Fibroblast of lung (primary cell): ENCODE results near the gene CACNA2D3. TPM values are rescaled to one million over a fixed set of nuclear protein-coding genes. Genes with fewer than 3 reads are reported as not detected.

Experiments
- DNase-seq, 2 donors: peaks; one replicate each; pipeline versions ENCODE4 v3.0.0 to v3.0.0-alpha.2; 2010; ENCODE audit warnings: low read depth in 2 of 2
- H2AFZ ChIP-seq: 2 replicates; pipeline ENCODE4 v1.5.1; 2012; ENCODE audit warnings: low read length, control low read depth, inconsistent platforms
- H3K27ac ChIP-seq: 2 replicates; pipeline ENCODE4 v1.5.1; 2011; ENCODE audit warnings: low read length, control low read depth; ENCODE audit not compliant: insufficient read depth
- H3K27me3 ChIP-seq: 2 replicates; pipeline ENCODE4 v1.5.1; 2011; ENCODE audit warnings: mild to moderate bottlenecking, low read length; ENCODE audit not compliant: control insufficient read depth, insufficient read depth
- H3K36me3 ChIP-seq: 2 replicates; pipeline ENCODE4 v1.5.1; 2011; ENCODE audit warnings: low read length; ENCODE audit not compliant: control insufficient read depth, insufficient read depth
- H3K4me1 ChIP-seq: 2 replicates; pipeline ENCODE4 v1.5.1; 2011; ENCODE audit warnings: low read length; ENCODE audit not compliant: control insufficient read depth, insufficient read depth; ENCODE audit errors: extremely low read depth
- H3K4me2 ChIP-seq: 2 replicates; pipeline ENCODE4 v1.5.1; 2011; ENCODE audit warnings: low read length, control low read depth; ENCODE audit not compliant: insufficient read depth; ENCODE audit errors: extremely low read depth
- H3K4me3 ChIP-seq, 4 experiments: fragments of 200-600 bp in 1 of 4; sonication (generic) in 1 of 4; replicated peaks in 1 of 4; 2 replicates each; pipeline ENCODE4 v1.5.1; 2011 to 2016; ENCODE audit warnings: low read length in 4 of 4, low read depth in 3 of 4, mild to moderate bottlenecking in 3 of 4, control low read depth in 2 of 4, inconsistent platforms in 1 of 4, mixed read lengths in 1 of 4; ENCODE audit not compliant: insufficient read depth in 1 of 4; ENCODE audit errors: control extremely low read depth in 1 of 4
- H3K79me2 ChIP-seq: 2 replicates; pipeline ENCODE4 v1.5.1; 2012; ENCODE audit warnings: mild to moderate bottlenecking, low read length, inconsistent platforms; ENCODE audit not compliant: control insufficient read depth, insufficient read depth
- H3K9ac ChIP-seq: 2 replicates; pipeline ENCODE4 v1.5.1; 2011; ENCODE audit warnings: mild to moderate bottlenecking, low read length, control low read depth; ENCODE audit not compliant: insufficient read depth
- H3K9me3 ChIP-seq: 2 replicates; pipeline ENCODE4 v1.5.1; 2012; ENCODE audit warnings: low read depth, low read length; ENCODE audit not compliant: control insufficient read depth, insufficient read depth
- H4K20me1 ChIP-seq: 2 replicates; pipeline ENCODE4 v1.5.1; 2011; ENCODE audit warnings: low read length; ENCODE audit not compliant: control insufficient read depth, insufficient read depth; ENCODE audit errors: extremely low read depth
- CTCF ChIP-seq, 2 donors: IDR thresholded peaks in 1 of 2; conservative IDR thresholded peaks in 1 of 2; 1 replicate in 1 of 2; 2 replicates in 1 of 2; pipeline ENCODE4 v1.5.1; 2011 to 2012; ENCODE audit warnings: low read length in 2 of 2, control low read depth in 1 of 2, inconsistent platforms in 1 of 2, low read depth in 1 of 2, mild to moderate bottlenecking in 1 of 2
- EZH2 ChIP-seq: IDR thresholded peaks from 2 replicates; pipeline ENCODE4 v1.5.1; 2012; ENCODE audit warnings: low read length, control low read depth, mild to moderate bottlenecking; ENCODE audit errors: missing control alignments
- polyA plus RNA-seq, 2 donors: library from polyadenylated mRNA; depleted of rRNA in 1 of 2; stranded (reverse) in 1 of 2; unstranded in 1 of 2; fragments of >200 nt; gene quantifications; 2 replicates each; pipeline ENCODE4 v1.2.1, GENCODE V29; 2011 to 2012; ENCODE audit warnings: missing spikeins in 1 of 2
- total RNA-seq: library from RNA; depleted of rRNA; stranded (reverse); fragments of >200 nt; gene quantifications from 2 replicates; pipeline ENCODE4 v1.2.1, GENCODE V29; 2014

CACNA2D3 gene
- total and polyA plus RNA-seq, 2 donors (not counting 1 experiment from before 2014, with no cell fraction given) = 1.8 to 11.5 TPM

DNA sequence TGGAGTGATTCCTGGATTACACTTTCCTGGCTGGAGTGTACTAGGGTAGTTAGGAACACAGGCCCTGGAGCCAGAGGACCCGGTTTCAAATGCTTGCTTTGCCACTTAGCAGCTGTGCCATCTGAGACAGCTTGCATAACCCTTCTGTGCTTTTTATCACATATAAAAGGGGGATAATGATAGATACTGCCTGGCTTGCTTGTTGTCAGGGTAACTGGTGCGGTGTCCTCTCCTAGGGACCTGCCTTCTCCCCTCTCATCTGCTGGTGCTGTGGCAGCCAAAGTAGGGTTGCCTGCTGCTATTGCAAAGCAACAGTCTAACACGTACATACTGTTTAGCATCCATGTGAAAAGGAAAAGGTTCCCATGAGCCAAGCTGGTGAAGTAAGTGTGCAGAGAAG lies 667.7 kb downstream of the CACNA2D3 start:
- Histone ChIP-seq H3K9ac (no peak overlapping the region), H3K27ac (no peak overlapping the region), H2AFZ (no peak overlapping the region), H3K36me3 (no peaks in the 10 kb centered on the region), H3K4me1 (no peaks in the 10 kb centered on the region), H3K4me3 (no peak overlapping the region), H3K79me2 (no peaks in the 10 kb centered on the region), H4K20me1 (no peaks in the 10 kb centered on the region), H3K4me2 (no peak overlapping the region), H3K27me3 (no peaks in the 10 kb centered on the region), H3K9me3 (no peaks in the 10 kb centered on the region)
- TF ChIP-seq CTCF (conservative IDR thresholded peaks at IDR 0.05 in 1 of 2, IDR thresholded peaks at IDR 0.05 in 1 of 2; ENCODE audit: low read depth in 1 of 2, low read length in 2 of 2) = no peak
- no peak for TF ChIP-seq EZH2
- DNase-seq = no peak

- no peak overlapping the region for H3K9ac ChIP-seq
- H3K36me3 ChIP-seq = no peaks in the 10 kb centered on the region
- H2AFZ ChIP-seq = no peak overlapping the region
- no peaks in the 10 kb centered on the region for H3K27me3 ChIP-seq
- no peaks in the 10 kb centered on the region for H4K20me1 ChIP-seq
- H3K27ac ChIP-seq = no peak overlapping the region
- no peaks in the 10 kb centered on the region for H3K9me3 ChIP-seq
- TF ChIP-seq EZH2 = no peak
- no peak for TF ChIP-seq CTCF (conservative IDR thresholded peaks at IDR 0.05 in 1 of 2, IDR thresholded peaks at IDR 0.05 in 1 of 2; ENCODE audit: low read depth in 1 of 2, low read length in 2 of 2)
- no peak overlapping the region for H3K4me3 ChIP-seq
- no peaks in the 10 kb centered on the region for H3K79me2 ChIP-seq
- no peak overlapping the region for H3K4me2 ChIP-seq
- H3K4me1 ChIP-seq = no peaks in the 10 kb centered on the region
- no peak for DNase-seq
Observed at GRCh38 chr3:54791501-54792156, 669.3 kb downstream of the CACNA2D3 start.

- no peak for DNase-seq
- Histone ChIP-seq H3K4me3 (no peak overlapping the region), H3K4me1 (no peaks in the 10 kb centered on the region), H3K27ac (no peak overlapping the region), H3K36me3 (no peaks in the 10 kb centered on the region), H3K4me2 (no peak overlapping the region), H3K9me3 (no peaks in the 10 kb centered on the region), H4K20me1 (no peaks in the 10 kb centered on the region), H2AFZ (no peak overlapping the region), H3K27me3 (no peaks in the 10 kb centered on the region), H3K79me2 (no peaks in the 10 kb centered on the region), H3K9ac (no peak overlapping the region)
- TF ChIP-seq EZH2 (no peak), CTCF (conservative IDR thresholded peaks at IDR 0.05 in 1 of 2, IDR thresholded peaks at IDR 0.05 in 1 of 2; ENCODE audit: low read depth in 1 of 2, low read length in 2 of 2) (no peak)
Observed at GRCh38 chr3:54792584-54792983, 670.2 kb downstream of the CACNA2D3 start.
